Measurements from ENCODE around the gene ZNG1B. TPM values are rescaled to one million over a fixed set of nuclear protein-coding genes. Genes with fewer than 3 reads are reported as not detected.
A peak's percentile ranks its signal among the peaks of the same experiment; 100 is the strongest.
"Not testable (repeated sequence)": the region's sequence is repeated elsewhere in the genome, so short reads cannot be mapped to it uniquely, and the experiment has no call there.

ZNG1B gene
- total RNA-seq, 5 donors from 2014 or later (not counting 1 experiment from before 2014, with no cell fraction given): 27.6 to 35.3 (median 33.4) TPM

DNA sequence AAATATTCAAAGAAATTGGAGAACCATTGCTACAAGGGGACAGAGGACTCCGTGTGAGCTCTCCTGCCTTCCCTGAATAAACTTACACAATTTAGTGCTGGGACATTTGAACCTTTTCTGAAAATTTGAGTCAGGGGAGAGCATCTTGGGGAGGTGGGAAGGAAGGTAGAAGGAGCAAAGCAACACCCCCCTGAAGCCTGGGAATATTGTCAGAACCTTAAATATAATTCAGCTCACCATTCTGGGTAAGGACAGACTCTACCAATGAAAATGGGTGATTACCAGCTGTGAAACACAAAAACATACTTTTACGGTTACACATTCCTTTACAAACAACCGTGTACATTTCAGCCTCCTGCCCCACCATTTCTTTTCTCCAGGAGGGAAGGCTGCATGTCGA lies 60.9 kb downstream of the ZNG1B start, which contains the start of gene FOXD4L1:
FOXD4L1 (plus strand) TSS at position 301 of the 400 bp plus-strand sequence. CDS start 592 bp downstream, outside the sequence.
- Mint-ChIP-seq H3K4me3 (peak within 1 kb of the TSS in 2 of 3 donors; percentile 31 to 42), H3K27me3 (peaks cover 10 to 18% of the 10 kb centered on the region in 2 donors), H3K4me1 (peaks cover 0 to 21% (median 15%) of the 10 kb centered on the region in 3 donors)
- H3K9me3 ChIP-seq; H3K27ac Mint-ChIP-seq; DNase-seq; H3K9me3 Mint-ChIP-seq; ATAC-seq (replicated peaks in 1 of 4); POLR2A ChIA-PET; CTCF ChIA-PET; H3K36me3 ChIP-seq (ENCODE audit: control insufficient read depth in 2 of 2, extremely low read depth in 1 of 2, insufficient read depth in 1 of 2, low read length in 1 of 2); H3K36me3 Mint-ChIP-seq; H3K4me3 ChIP-seq (ENCODE audit: control insufficient read depth in 1 of 2, extremely low read depth in 1 of 2, low read length in 1 of 2); H3K27ac ChIP-seq (ENCODE audit: low read length): not testable (repeated sequence)
- no CpG with 5 or more reads among the region's 4 CpGs for WGBS (ENCODE audit: insufficient coverage)
- Histone ChIP-seq H3K4me1 (ENCODE audit: control insufficient read depth in 1 of 2, extremely low read depth in 1 of 2, insufficient read depth in 2 of 2, low read length in 2 of 2) (peaks cover 4 to 31% of the 10 kb centered on the region in 2 experiments), H3K27me3 (replicated peaks in 1 of 2; ENCODE audit: control insufficient read depth in 2 of 2, extremely low read depth in 1 of 2, insufficient read depth in 2 of 2, low read length in 1 of 2) (peaks cover 0 to 29% of the 10 kb centered on the region in 2 experiments)

DNA sequence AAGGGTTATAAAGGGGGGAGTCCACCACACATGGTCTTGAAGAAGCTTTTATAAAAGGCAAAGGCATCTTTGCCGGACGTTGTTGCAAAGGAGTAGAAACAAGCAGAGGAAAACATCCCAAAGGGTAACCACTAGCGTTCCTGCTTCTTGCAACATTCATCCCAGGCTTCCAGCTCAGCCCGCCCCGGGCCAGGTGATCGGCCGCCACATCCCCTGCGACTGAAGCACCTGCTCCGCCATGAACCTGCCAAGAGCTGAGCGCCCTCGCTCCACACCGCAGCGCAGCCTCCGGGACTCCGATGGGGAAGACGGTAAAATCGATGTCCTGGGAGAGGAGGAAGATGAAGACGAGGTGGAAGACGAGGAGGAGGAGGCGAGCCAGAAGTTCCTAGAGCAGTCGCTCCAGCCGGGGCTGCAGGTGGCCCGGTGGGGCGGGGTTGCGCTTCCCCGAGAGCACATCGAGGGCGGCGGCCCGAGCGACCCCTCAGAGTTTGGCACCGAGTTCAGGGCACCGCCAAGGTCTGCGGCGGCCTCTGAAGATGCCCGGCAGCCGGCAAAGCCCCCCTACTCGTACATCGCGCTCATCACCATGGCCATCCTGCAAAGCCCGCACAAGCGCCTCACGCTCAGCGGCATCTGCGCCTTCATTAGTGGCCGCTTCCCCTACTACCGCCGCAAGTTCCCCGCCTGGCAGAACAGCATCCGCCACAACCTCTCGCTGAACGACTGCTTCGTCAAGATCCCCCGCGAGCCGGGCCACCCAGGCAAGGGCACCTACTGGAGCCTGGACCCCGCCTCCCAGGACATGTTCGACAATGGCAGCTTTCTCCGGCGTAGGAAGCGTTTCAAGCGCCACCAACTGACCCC lies 61.8 kb downstream of the ZNG1B start:
- 10% methylated on average over 16 of the region's 62 CpGs for WGBS (ENCODE audit: insufficient coverage)
- Mint-ChIP-seq H3K4me1 (peaks cover 0 to 23% (median 16%) of the 10 kb centered on the region in 3 donors), H3K4me3 (peak overlapping the region in 2 of 3 donors; percentile 30 to 31), H3K27me3 (peaks cover 10 to 19% of the 10 kb centered on the region in 2 donors)
- POLR2A ChIA-PET; H3K9me3 Mint-ChIP-seq; H3K4me3 ChIP-seq (ENCODE audit: control insufficient read depth in 1 of 2, extremely low read depth in 1 of 2, low read length in 1 of 2); H3K36me3 ChIP-seq (ENCODE audit: control insufficient read depth in 2 of 2, extremely low read depth in 1 of 2, insufficient read depth in 1 of 2, low read length in 1 of 2); CTCF ChIA-PET; ATAC-seq (replicated peaks in 1 of 4); H3K27ac Mint-ChIP-seq; H3K27ac ChIP-seq (ENCODE audit: low read length); H3K9me3 ChIP-seq; H3K36me3 Mint-ChIP-seq: not testable (repeated sequence)
- DNase-seq: peak in 5 of 35 experiments; percentile 4 to 36 (median 12)
- H3K27me3 ChIP-seq (replicated peaks in 1 of 2; ENCODE audit: control insufficient read depth in 2 of 2, extremely low read depth in 1 of 2, insufficient read depth in 2 of 2, low read length in 1 of 2): peaks cover 0 to 34% of the 10 kb centered on the region in 2 experiments
- peaks cover 4 to 39% of the 10 kb centered on the region in 2 experiments for H3K4me1 ChIP-seq (ENCODE audit: control insufficient read depth in 1 of 2, extremely low read depth in 1 of 2, insufficient read depth in 2 of 2, low read length in 2 of 2)

DNA sequence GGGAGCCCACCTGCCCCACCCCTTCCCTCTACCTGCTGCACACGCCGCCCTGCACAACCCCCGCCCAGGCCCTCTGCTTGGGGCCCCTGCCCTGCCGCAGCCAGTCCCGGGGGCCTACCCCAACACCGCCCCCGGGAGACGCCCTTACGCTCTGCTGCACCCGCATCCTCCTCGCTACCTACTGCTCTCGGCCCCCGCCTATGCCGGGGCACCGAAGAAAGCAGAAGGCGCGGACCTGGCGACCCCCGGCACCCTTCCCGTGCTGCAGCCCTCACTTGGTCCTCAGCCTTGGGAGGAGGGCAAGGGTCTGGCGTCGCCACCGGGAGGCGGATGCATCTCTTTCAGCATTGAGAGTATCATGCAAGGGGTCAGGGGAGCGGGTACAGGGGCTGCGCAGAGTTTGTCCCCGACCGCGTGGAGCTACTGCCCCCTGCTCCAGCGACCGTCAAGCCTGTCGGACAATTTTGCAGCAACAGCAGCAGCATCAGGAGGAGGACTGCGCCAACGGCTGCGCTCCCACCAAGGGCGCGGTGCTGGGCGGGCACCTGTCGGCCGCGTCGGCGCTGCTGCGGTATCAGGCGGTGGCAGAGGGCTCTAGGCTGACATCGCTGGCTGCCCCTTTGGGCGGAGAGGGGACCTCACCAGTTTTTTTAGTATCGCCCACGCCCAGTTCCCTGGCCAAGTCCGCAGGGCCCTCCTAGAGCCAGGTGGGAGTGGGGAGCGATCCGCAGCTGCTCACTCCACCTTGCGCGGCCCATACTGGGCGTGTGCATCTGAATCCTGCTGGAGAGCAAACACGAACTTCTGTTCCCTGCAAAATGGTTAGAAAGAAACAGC lies 62.6 kb downstream of the ZNG1B start:
- H3K27me3 ChIP-seq (replicated peaks in 1 of 2; ENCODE audit: control insufficient read depth in 2 of 2, extremely low read depth in 1 of 2, insufficient read depth in 2 of 2, low read length in 1 of 2): peaks cover 0 to 35% of the 10 kb centered on the region in 2 experiments
- WGBS (ENCODE audit: insufficient coverage): 2% methylated on average over 10 of the region's 56 CpGs
- Mint-ChIP-seq H3K4me1 (peaks cover 0 to 25% (median 17%) of the 10 kb centered on the region in 3 donors), H3K27me3 (peaks cover 10 to 21% of the 10 kb centered on the region in 2 donors), H3K4me3 (peak overlapping the region in 2 of 3 donors; percentile 22 to 35)
- H3K4me3 ChIP-seq (ENCODE audit: control insufficient read depth in 1 of 2, extremely low read depth in 1 of 2, low read length in 1 of 2): peak overlapping the region in 1 of 2 donors; percentile 47
- peak in 1 of 4 experiments; percentile 30 for ATAC-seq (replicated peaks in 1 of 4)
- POLR2A ChIA-PET; DNase-seq; H3K27ac Mint-ChIP-seq; H3K36me3 ChIP-seq (ENCODE audit: control insufficient read depth in 2 of 2, extremely low read depth in 1 of 2, insufficient read depth in 1 of 2, low read length in 1 of 2); H3K36me3 Mint-ChIP-seq; H3K9me3 ChIP-seq; H3K27ac ChIP-seq (ENCODE audit: low read length); H3K9me3 Mint-ChIP-seq; CTCF ChIA-PET: not testable (repeated sequence)
- peaks cover 4 to 40% of the 10 kb centered on the region in 2 experiments for H3K4me1 ChIP-seq (ENCODE audit: control insufficient read depth in 1 of 2, extremely low read depth in 1 of 2, insufficient read depth in 2 of 2, low read length in 2 of 2)

DNA sequence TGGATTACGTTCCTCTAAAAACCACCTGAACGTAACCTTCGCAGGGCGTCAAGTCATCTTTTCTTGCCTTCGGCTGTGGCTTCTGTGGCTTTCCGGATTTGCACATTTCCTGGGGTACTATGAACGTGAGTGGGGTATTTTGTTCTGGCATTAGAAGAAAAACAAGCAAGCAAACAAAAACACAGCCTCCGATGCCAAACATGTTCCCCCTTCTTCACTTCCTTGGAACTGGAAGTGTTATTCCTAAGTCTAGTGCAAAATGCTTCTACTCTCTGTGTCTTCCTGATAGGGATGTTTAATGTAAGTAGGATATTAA lies 63.2 kb downstream of the ZNG1B start:
- Mint-ChIP-seq H3K4me1 (peaks cover 0 to 25% (median 17%) of the 10 kb centered on the region in 3 donors), H3K27me3 (peaks cover 10 to 21% of the 10 kb centered on the region in 2 donors), H3K4me3 (peak overlapping the region in 2 of 3 donors; percentile 22 to 35)
- POLR2A ChIA-PET; H3K36me3 ChIP-seq (ENCODE audit: control insufficient read depth in 2 of 2, extremely low read depth in 1 of 2, insufficient read depth in 1 of 2, low read length in 1 of 2); H3K36me3 Mint-ChIP-seq; H3K27ac ChIP-seq (ENCODE audit: low read length); H3K27ac Mint-ChIP-seq; ATAC-seq (replicated peaks in 1 of 4); CTCF ChIA-PET; H3K9me3 ChIP-seq; H3K9me3 Mint-ChIP-seq: not testable (repeated sequence)
- Histone ChIP-seq H3K4me1 (ENCODE audit: control insufficient read depth in 1 of 2, extremely low read depth in 1 of 2, insufficient read depth in 2 of 2, low read length in 2 of 2) (peaks cover 4 to 40% of the 10 kb centered on the region in 2 experiments), H3K4me3 (ENCODE audit: control insufficient read depth in 1 of 2, extremely low read depth in 1 of 2, low read length in 1 of 2) (peak overlapping the region in 1 of 2 donors; percentile 47), H3K27me3 (replicated peaks in 1 of 2; ENCODE audit: control insufficient read depth in 2 of 2, extremely low read depth in 1 of 2, insufficient read depth in 2 of 2, low read length in 1 of 2) (peaks cover 0 to 37% of the 10 kb centered on the region in 2 experiments)
- peak in 12 of 35 experiments; percentile 6 to 72 (median 26) for DNase-seq
- no CpG with 5 or more reads among the region's 8 CpGs for WGBS (ENCODE audit: insufficient coverage)

DNA sequence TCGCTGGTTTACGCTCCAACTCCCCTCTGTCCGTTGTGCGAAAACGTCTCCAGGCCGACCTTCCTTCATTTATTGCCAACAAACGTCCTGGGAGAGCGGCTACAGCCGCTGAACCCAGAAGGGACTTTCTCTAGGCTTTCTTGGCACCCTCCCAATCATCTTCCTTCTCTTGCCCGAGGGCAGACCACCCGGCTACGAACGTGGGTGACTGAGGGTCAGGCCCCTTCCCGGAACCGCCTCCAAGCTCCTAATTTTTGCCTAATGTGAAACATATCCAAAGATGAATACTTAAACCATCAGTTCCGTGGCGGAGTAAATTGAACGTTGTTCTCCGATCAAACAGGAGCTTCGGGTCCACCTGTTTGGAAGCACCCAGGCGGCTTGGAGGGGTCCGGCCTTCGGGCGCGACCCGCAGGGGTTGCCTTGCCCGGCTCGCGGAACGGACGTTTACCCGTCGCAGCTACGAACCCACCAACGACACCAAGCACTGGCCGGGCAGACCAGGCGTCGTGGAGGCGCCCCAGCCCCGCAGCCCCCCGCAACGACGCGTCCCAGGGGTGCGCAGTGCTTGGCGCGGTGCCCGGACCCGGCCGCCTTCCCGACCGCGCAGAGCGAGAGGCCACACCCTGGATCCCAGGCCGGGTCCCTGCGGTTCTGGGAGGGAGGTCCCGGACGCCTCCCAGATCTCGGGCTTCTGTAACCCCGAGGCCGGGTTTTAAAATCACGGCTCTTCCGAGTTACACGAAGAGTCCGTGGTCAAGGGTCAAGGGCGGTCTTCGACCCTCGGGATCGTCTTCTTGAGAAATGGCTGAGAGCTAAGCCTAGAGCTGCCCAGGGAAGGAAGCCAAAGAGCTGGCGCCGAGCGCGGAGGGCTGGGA lies 65.0 kb downstream of the ZNG1B start:
- POLR2A ChIA-PET; H3K27ac ChIP-seq (ENCODE audit: low read length); H3K9me3 ChIP-seq; H3K36me3 Mint-ChIP-seq; H3K9me3 Mint-ChIP-seq; H3K36me3 ChIP-seq (ENCODE audit: control insufficient read depth in 2 of 2, extremely low read depth in 1 of 2, insufficient read depth in 1 of 2, low read length in 1 of 2); CTCF ChIA-PET: not testable (repeated sequence)
- peaks cover 0 to 25% (median 17%) of the 10 kb centered on the region in 3 donors for H3K4me1 Mint-ChIP-seq
- WGBS (ENCODE audit: insufficient coverage): 3% methylated on average over 51 of the region's 73 CpGs
- Histone ChIP-seq H3K4me1 (ENCODE audit: control insufficient read depth in 1 of 2, extremely low read depth in 1 of 2, insufficient read depth in 2 of 2, low read length in 2 of 2) (peaks cover 4 to 40% of the 10 kb centered on the region in 2 experiments), H3K4me3 (ENCODE audit: control insufficient read depth in 1 of 2, extremely low read depth in 1 of 2, low read length in 1 of 2) (peak overlapping the region; percentile 39 to 75), H3K27me3 (replicated peaks in 1 of 2; ENCODE audit: control insufficient read depth in 2 of 2, extremely low read depth in 1 of 2, insufficient read depth in 2 of 2, low read length in 1 of 2) (peaks cover 0 to 39% of the 10 kb centered on the region in 2 experiments)
- peaks cover 10 to 21% of the 10 kb centered on the region in 2 donors for H3K27me3 Mint-ChIP-seq
- DNase-seq (peak in 4 of 35 experiments; percentile 1 to 29 (median 3)), ATAC-seq (replicated peaks in 1 of 4) (peak in 3 of 4 experiments; percentile 6 to 31 (median 20))
- peak overlapping the region; percentile 58 to 64 (median 62) for H3K4me3 Mint-ChIP-seq
- peak overlapping the region; percentile 55 to 58 for H3K27ac Mint-ChIP-seq
